Endothelial cell of umbilical vein (primary cell): ENCODE data around the gene PLPPR3. TPM values are rescaled to one million over a fixed set of nuclear protein-coding genes. Genes with fewer than 3 reads are reported as not detected.

Experiments used
- BruUV-seq: library from RNA; stranded (reverse); fragments of 400-500 nt; replicated peaks from 2 replicates; lab custom pipeline; 2021; lab: Mats Ljungman, UMichigan
- CTCF ChIA-PET: fragments of 300-600, 350-600 bp; sonication (Branson Sonifier 250); formaldehyde crosslinking; loops from one replicate; lab custom pipeline; 2021; ENCODE audit warnings: antibody characterized with exemption, inconsistent platforms; lab: Charles Lee
- POLR2A ChIA-PET: fragments of 300-600, 350-600 bp; sonication (Branson Sonifier 250); formaldehyde crosslinking; loops from one replicate; lab custom pipeline; 2021; ENCODE audit warnings: antibody characterized with exemption, inconsistent platforms; lab: Charles Lee
- DNase-seq: peaks from one replicate; pipeline ENCODE4 v3.0.0-alpha.2; 2011; ENCODE audit warnings: low read depth, low spot score
- FAIRE-seq: peaks from 2 replicates; lab custom pipeline; 2011; peaks lifted over from hg19 to GRCh38; lab: Jason Lieb, UNC
- H2AFZ ChIP-seq: 2 replicates; pipeline ENCODE4 v1.6.0; 2012; ENCODE audit warnings: low read depth, low read length, control low read depth, inconsistent platforms
- H3K27ac ChIP-seq: 2 replicates; pipeline ENCODE4 v1.5.1; 2011; ENCODE audit warnings: low read depth, mild to moderate bottlenecking, control low read depth, low read length, moderate library complexity; ENCODE audit not compliant: insufficient read depth
- H3K27me3 ChIP-seq, 2 experiments: 2 replicates each; pipeline versions ENCODE4 v1.6.0 to v1.6.1; 2011; ENCODE audit warnings: low read length in 2 of 2, mixed read lengths in 1 of 2; ENCODE audit not compliant: control insufficient read depth in 2 of 2, insufficient read depth in 2 of 2
- H3K36me3 ChIP-seq, 2 experiments: 2 replicates in 1 of 2; 3 replicates in 1 of 2; pipeline ENCODE4 v1.5.1; 2011; ENCODE audit warnings: low read length in 2 of 2, mild to moderate bottlenecking in 1 of 2, moderate library complexity in 1 of 2; ENCODE audit not compliant: control insufficient read depth in 2 of 2, insufficient read depth in 2 of 2; ENCODE audit errors: extremely low read depth in 1 of 2
- H3K4me1 ChIP-seq: 3 replicates; pipeline ENCODE4 v1.5.1; 2011; ENCODE audit warnings: mild to moderate bottlenecking, low read length; ENCODE audit not compliant: control insufficient read depth, insufficient read depth; ENCODE audit errors: extremely low read depth
- H3K4me2 ChIP-seq: 2 replicates; pipeline ENCODE4 v1.6.1; 2011; ENCODE audit warnings: low read length, control low read depth, mixed read lengths; ENCODE audit not compliant: insufficient read depth
- H3K4me3 ChIP-seq, 3 experiments: fragments of 200-600 bp in 1 of 3; sonication (generic), shearing (Covaris generic) in 1 of 3; replicated peaks in 1 of 3; 2 replicates each; pipeline ENCODE4 v1.5.1; 2011 to 2016; ENCODE audit warnings: control low read depth in 3 of 3, low read length in 3 of 3, mild to moderate bottlenecking in 2 of 3, inconsistent platforms in 1 of 3, low read depth in 1 of 3, moderate library complexity in 1 of 3; ENCODE audit not compliant: insufficient read depth in 1 of 3
- H3K79me2 ChIP-seq: 2 replicates; pipeline ENCODE4 v1.6.0; 2012; ENCODE audit warnings: low read length, inconsistent platforms; ENCODE audit not compliant: control insufficient read depth, insufficient read depth
- H3K9ac ChIP-seq: replicated peaks from 2 replicates; pipeline ENCODE3; 2011; ENCODE audit warnings: low read length, control low read depth; ENCODE audit not compliant: insufficient read depth; ENCODE audit errors: extremely low read depth
- H3K9me1 ChIP-seq: replicated peaks from 3 replicates; pipeline ENCODE4 v1.6.0; 2011; ENCODE audit warnings: mild to moderate bottlenecking, low read length; ENCODE audit not compliant: control insufficient read depth, insufficient read depth; ENCODE audit errors: extremely low read depth
- H3K9me3 ChIP-seq: replicated peaks from 2 replicates; pipeline ENCODE4 v1.5.1; 2012; ENCODE audit warnings: low read length, inconsistent platforms; ENCODE audit not compliant: control insufficient read depth, insufficient read depth
- H4K20me1 ChIP-seq: replicated peaks from 2 replicates; pipeline ENCODE3; 2011; ENCODE audit warnings: mild to moderate bottlenecking, low read length; ENCODE audit not compliant: control insufficient read depth, insufficient read depth; ENCODE audit errors: extremely low read depth
- CTCF ChIP-seq, 2 donors: IDR thresholded peaks; 1 replicate in 1 of 2; 2 replicates in 1 of 2; pipeline ENCODE4 v1.5.1; 2011; ENCODE audit warnings: low read length in 2 of 2, mild to moderate bottlenecking in 2 of 2, moderate library complexity in 2 of 2, control low read depth in 1 of 2, inconsistent platforms in 1 of 2, low read depth in 1 of 2; ENCODE audit not compliant: insufficient read depth in 1 of 2; ENCODE audit errors: extremely low read depth in 1 of 2
- FOS ChIP-seq: IDR thresholded peaks from 2 replicates; pipeline ENCODE4 v1.6.1; 2011; ENCODE audit warnings: mild to moderate bottlenecking, low read length, moderate library complexity, borderline replicate concordance; ENCODE audit not compliant: insufficient read depth
- GATA2 ChIP-seq: IDR thresholded peaks from 2 replicates; pipeline ENCODE4 v1.7.0; 2011; ENCODE audit warnings: low read depth, mild to moderate bottlenecking, moderate library complexity, mixed read lengths, low read length; ENCODE audit not compliant: insufficient read length, insufficient read depth
- JUN ChIP-seq: IDR thresholded peaks from 2 replicates; pipeline ENCODE4 v1.6.1; 2011; ENCODE audit warnings: borderline replicate concordance, low read depth; ENCODE audit not compliant: insufficient read length, insufficient read depth
- POLR2A ChIP-seq: IDR thresholded peaks from 2 replicates; pipeline ENCODE4 v1.6.1; 2012; ENCODE audit warnings: low read depth, mild to moderate bottlenecking, control low read depth, low read length
- dilution Hi-C: fragments of 300-500 bp; cut with MboI; formaldehyde crosslinking; loops from one replicate; pipeline ENCODE4 v1.15.0; 2019; ENCODE audit warnings: low sequenced_read_pairs; ENCODE audit not compliant: extremely low pct_ligation_motif_present
- intact Hi-C: fragments of 100-400 bp; cut with micrococcal nuclease; formaldehyde crosslinking; loops from one replicate; pipeline ENCODE4 v1.10.0; 2022
- polyA plus RNA-seq, 4 experiments: library from polyadenylated mRNA; depleted of rRNA in 3 of 4; stranded (reverse) in 3 of 4; unstranded in 1 of 4; fragments of >200 nt; gene quantifications; 2 replicates each; pipeline versions ENCODE4 v1.2.1 to v1.2.3, GENCODE V29; 2011 to 2012; ENCODE audit warnings: missing spikeins in 1 of 4
- total RNA-seq: library from RNA; stranded (reverse); gene quantifications from 2 replicates; pipeline ENCODE4 v1.2.3, GENCODE V29; 2021

PLPPR3 gene
- total and polyA plus RNA-seq, 2 donors (not counting 3 experiments of a cell fraction or from before 2014, with no cell fraction given): 1.1 to 1.2 TPM

- CTCF ChIA-PET: no interaction called here
- intact Hi-C loops: no loop called here
These were observed 57.9 kb downstream of the PLPPR3 start for GRCh38 chr19:763869-764268.

More at GRCh38 chr19:763869-764268, 57.9 kb downstream of the PLPPR3 start:
- Histone ChIP-seq H3K4me2 (no peak overlapping the region), H3K9me3 (no peaks in the 10 kb centered on the region), H3K9ac (no peak overlapping the region), H3K9me1 (no peaks in the 10 kb centered on the region), H3K27me3 (no peaks in the 10 kb centered on the region), H3K79me2 (no peaks in the 10 kb centered on the region), H3K4me1 (no peaks in the 10 kb centered on the region), H4K20me1 (no peaks in the 10 kb centered on the region), H3K4me3 (no peak overlapping the region), H3K36me3 (no peaks in the 10 kb centered on the region), H3K27ac (no peak overlapping the region), H2AFZ (no peak overlapping the region)
- POLR2A ChIA-PET: no interaction called here
- FAIRE-seq (no peak), DNase-seq (no peak)
- dilution Hi-C loops: no loop called here
- no TSS peak for BruUV-seq
- no peak for TF ChIP-seq CTCF (IDR thresholded peaks at IDR 0.05; ENCODE audit: extremely low read depth in 1 of 2, insufficient read depth in 1 of 2, low read depth in 1 of 2, low read length in 2 of 2)
- TF ChIP-seq GATA2: no peak
- no peak for TF ChIP-seq POLR2A
- TF ChIP-seq FOS: no peak
- TF ChIP-seq JUN: no peak
